Liver (tissue), 9 donors: ENCODE results near the gene MIDN. TPM values are rescaled to one million over a fixed set of nuclear protein-coding genes. Genes with fewer than 3 reads are reported as not detected.

Source experiments
- DNase-seq: peaks from one replicate; pipeline ENCODE4 v3.0.0-alpha.2; 2017; ENCODE audit warnings: low spot score
- H3K27ac ChIP-seq, 2 donors: one replicate each; pipeline ENCODE4 v1.7.0; 2013; ENCODE audit warnings: inconsistent platforms in 2 of 2, low read length in 2 of 2, control low read depth in 1 of 2, low read depth in 1 of 2, mild to moderate bottlenecking in 1 of 2
- H3K27me3 ChIP-seq, 4 donors: one replicate each; pipeline versions ENCODE4 v1.6.1 to v1.7.0; 2013; ENCODE audit warnings: low read length in 3 of 4, inconsistent platforms in 1 of 4, mild to moderate bottlenecking in 1 of 4, moderate library complexity in 1 of 4; ENCODE audit not compliant: control insufficient read depth in 4 of 4, insufficient read depth in 4 of 4
- H3K36me3 ChIP-seq, 4 donors: one replicate each; pipeline versions ENCODE4 v1.6.1 to v1.7.0; 2013; ENCODE audit warnings: low read length in 3 of 4, mild to moderate bottlenecking in 3 of 4, low read depth in 1 of 4, moderate library complexity in 1 of 4; ENCODE audit not compliant: control insufficient read depth in 4 of 4, insufficient read depth in 3 of 4
- H3K4me1 ChIP-seq, 4 donors: one replicate each; pipeline versions ENCODE4 v1.6.1 to v1.7.0; 2013; ENCODE audit warnings: low read length in 3 of 4, mild to moderate bottlenecking in 3 of 4, moderate library complexity in 1 of 4; ENCODE audit not compliant: control insufficient read depth in 4 of 4, insufficient read depth in 4 of 4
- H3K4me3 ChIP-seq, 3 donors: one replicate each; pipeline versions ENCODE4 v1.6.1 to v1.7.0; 2013; ENCODE audit warnings: low read length in 3 of 3, control low read depth in 1 of 3, low read depth in 1 of 3, mild to moderate bottlenecking in 1 of 3
- H3K9ac ChIP-seq, 2 donors: one replicate each; pipeline ENCODE4 v1.7.0; 2013; ENCODE audit warnings: low read length in 2 of 2, mild to moderate bottlenecking in 2 of 2, moderate library complexity in 2 of 2, control low read depth in 1 of 2, low read depth in 1 of 2
- H3K9me3 ChIP-seq, 4 donors: one replicate each; pipeline versions ENCODE4 v1.6.1 to v1.7.0; 2013; ENCODE audit warnings: low read length in 3 of 4; ENCODE audit not compliant: control insufficient read depth in 4 of 4
- ATF3 ChIP-seq: IDR thresholded peaks from 2 replicates; pipeline ENCODE4 v1.6.1; 2016; ENCODE audit warnings: antibody characterized with exemption
- CTCF ChIP-seq: fragments of 150-350 bp; IDR thresholded peaks from 2 replicates; pipeline ENCODE4 v1.5.1; 2017; ENCODE audit warnings: improper control_type of control experiment, low read depth, low read length; ENCODE audit not compliant: missing input control
- EGR1 ChIP-seq, 2 donors: IDR thresholded peaks; 2 replicates each; pipeline ENCODE4 v1.6.1; 2016 to 2018; ENCODE audit warnings: antibody characterized with exemption in 2 of 2, low read depth in 2 of 2
- FOXA1 ChIP-seq: IDR thresholded peaks from 2 replicates; pipeline ENCODE4 v1.6.1; 2016; ENCODE audit warnings: antibody characterized with exemption
- FOXA2 ChIP-seq: IDR thresholded peaks from 2 replicates; pipeline ENCODE4 v1.6.1; 2016; ENCODE audit warnings: antibody characterized with exemption
- GABPA ChIP-seq, 2 donors: IDR thresholded peaks in 1 of 2; conservative IDR thresholded peaks in 1 of 2; 2 replicates each; pipeline ENCODE4 v1.6.1; 2016; ENCODE audit warnings: antibody characterized with exemption in 2 of 2, mild to moderate bottlenecking in 1 of 2, moderate library complexity in 1 of 2
- HNF4A ChIP-seq, 2 donors: conservative IDR thresholded peaks; 2 replicates each; pipeline ENCODE4 v1.6.1; 2016; ENCODE audit warnings: antibody characterized with exemption in 2 of 2, mild to moderate bottlenecking in 2 of 2
- HNF4G ChIP-seq: IDR thresholded peaks from 2 replicates; pipeline ENCODE4 v1.6.1; 2016; ENCODE audit warnings: antibody characterized with exemption
- JUND ChIP-seq, 2 donors: IDR thresholded peaks; 2 replicates each; pipeline ENCODE4 v1.6.1; 2016; ENCODE audit warnings: antibody characterized with exemption in 2 of 2
- RAD21 ChIP-seq, 2 donors: IDR thresholded peaks; 2 replicates each; pipeline ENCODE4 v1.6.1; 2016; ENCODE audit warnings: antibody characterized with exemption in 2 of 2, mild to moderate bottlenecking in 2 of 2
- REST ChIP-seq: IDR thresholded peaks from 2 replicates; pipeline ENCODE4 v1.6.1; 2016; ENCODE audit warnings: antibody characterized with exemption, mild to moderate bottlenecking
- RXRA ChIP-seq, 2 donors: IDR thresholded peaks; 2 replicates each; pipeline ENCODE4 v1.6.1; 2017 to 2018; ENCODE audit warnings: antibody characterized with exemption in 2 of 2, mild to moderate bottlenecking in 1 of 2
- SP1 ChIP-seq: IDR thresholded peaks from 2 replicates; pipeline ENCODE4 v1.6.1; 2018; ENCODE audit warnings: antibody characterized with exemption, mild to moderate bottlenecking
- TAF1 ChIP-seq: conservative IDR thresholded peaks from 2 replicates; pipeline ENCODE4 v1.6.1; 2016; ENCODE audit warnings: antibody characterized with exemption, mild to moderate bottlenecking
- YY1 ChIP-seq: IDR thresholded peaks from 2 replicates; pipeline ENCODE4 v1.6.1; 2016; ENCODE audit warnings: antibody characterized with exemption, mild to moderate bottlenecking
- WGBS: extraction: QIAGEN DNeasy Blood & Tissue Kit; methylation state at CpG from one replicate; pipeline ENCODE4 v1.1.7; 2013; 5-methylcytosine and 5-hydroxymethylcytosine counted together
- polyA plus RNA-seq, 2 donors: library from polyadenylated mRNA; stranded (reverse) in 1 of 2; unstranded in 1 of 2; fragments of 200-250 nt in 1 of 2; fragments of >200 nt in 1 of 2; fragmentation: Nextera tagmentation in 1 of 2; extraction: Ambion mirVana in 1 of 2; gene quantifications; one replicate each; pipeline versions ENCODE4 v1.2.1 to v1.2.3, GENCODE V29; 2013 to 2015
- total RNA-seq, 2 donors: library from RNA; depleted of rRNA; stranded (reverse); fragments of >200 nt; gene quantifications; one replicate each; pipeline ENCODE4 v1.2.3, GENCODE V29; 2014
- TF ChIP-seq, protein P1 (sequence below): IDR thresholded peaks from 2 replicates; pipeline ENCODE4 v1.6.1; 2016; ENCODE audit warnings: antibody characterized with exemption
- TF ChIP-seq, protein P2 (sequence below): IDR thresholded peaks from 2 replicates; pipeline ENCODE4 v1.6.1; 2016; ENCODE audit warnings: antibody characterized with exemption
- donor health status: healthy.
- donor health status: healthy.
- donor health status: healthy.
- donor health status: healthy.
- donor health status: healthy.

The MIDN gene
- total and polyA plus RNA-seq, 4 donors, result 2.9 to 22.9 (median 11.8) TPM

DNA sequence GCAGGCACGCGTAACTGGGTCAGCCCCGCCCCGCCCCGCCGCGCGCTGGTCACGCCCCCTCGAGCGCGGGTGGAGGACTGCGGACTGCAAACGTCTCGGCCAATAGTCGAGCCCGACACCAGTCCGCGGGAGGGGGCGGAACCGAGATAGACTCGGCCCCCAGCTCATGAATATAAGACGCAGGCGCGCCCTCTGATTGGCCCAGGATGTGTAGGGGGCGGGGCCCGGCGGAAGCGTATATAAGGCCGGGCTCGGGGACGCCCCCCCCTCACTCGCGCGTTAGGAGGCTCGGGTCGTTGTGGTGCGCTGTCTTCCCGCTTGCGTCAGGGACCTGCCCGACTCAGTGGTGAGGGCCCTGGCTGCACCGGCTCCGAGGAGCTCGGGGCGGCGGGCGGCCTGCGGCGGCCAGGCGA is 20.7 kb downstream of the MIDN start, which contains the start of gene CIRBP:
TSS of gene CIRBP (plus strand) at position 268 of the 413 bp plus-strand sequence. CDS start 1,602 bp downstream, outside the sequence.
- Histone ChIP-seq H3K27me3 (no peaks in the 10 kb centered on the region), H3K36me3 (peaks cover 16 to 23% (median 17%) of the 10 kb centered on the region in 4 donors), H3K27ac (peak within 1 kb of the TSS; percentile 90 to 91), H3K9me3 (no peaks in the 10 kb centered on the region), H3K9ac (peak within 1 kb of the TSS; percentile 78 to 86), H3K4me3 (peak within 1 kb of the TSS; percentile 77 to 90 (median 86)), H3K4me1 (peaks cover 36 to 79% (median 68%) of the 10 kb centered on the region in 4 donors)
- DNase-seq, result peak; percentile 99
- WGBS, result under 1% methylated on average over 50 of the region's 50 CpGs
- TF ChIP-seq SP1, result peak; percentile 92
- peak; percentile 94 for TF ChIP-seq REST
- TF ChIP-seq FOXA2, result no peak
- TF ChIP-seq HNF4A (conservative IDR thresholded peaks at IDR 0.05), result peak; percentile 34 to 40
- TF ChIP-seq EGR1 (IDR thresholded peaks at IDR 0.05; ENCODE audit: low read depth in 2 of 2), result peak; percentile 25 to 39
- no peak for TF ChIP-seq RAD21 (IDR thresholded peaks at IDR 0.05)
- TF ChIP-seq, protein P1, sequence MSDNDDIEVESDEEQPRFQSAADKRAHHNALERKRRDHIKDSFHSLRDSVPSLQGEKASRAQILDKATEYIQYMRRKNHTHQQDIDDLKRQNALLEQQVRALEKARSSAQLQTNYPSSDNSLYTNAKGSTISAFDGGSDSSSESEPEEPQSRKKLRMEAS, result no peak
- TF ChIP-seq GABPA (IDR thresholded peaks at IDR 0.05 in 1 of 2, conservative IDR thresholded peaks at IDR 0.05 in 1 of 2), result peak in 1 of 2 donors; percentile 30
- TF ChIP-seq RXRA (IDR thresholded peaks at IDR 0.05), result no peak
- no peak for TF ChIP-seq CTCF
- TF ChIP-seq YY1, result no peak
- peak; percentile 95 for TF ChIP-seq TAF1
- TF ChIP-seq FOXA1, result no peak
- TF ChIP-seq HNF4G, result no peak
- TF ChIP-seq JUND (IDR thresholded peaks at IDR 0.05), result no peak

DNA sequence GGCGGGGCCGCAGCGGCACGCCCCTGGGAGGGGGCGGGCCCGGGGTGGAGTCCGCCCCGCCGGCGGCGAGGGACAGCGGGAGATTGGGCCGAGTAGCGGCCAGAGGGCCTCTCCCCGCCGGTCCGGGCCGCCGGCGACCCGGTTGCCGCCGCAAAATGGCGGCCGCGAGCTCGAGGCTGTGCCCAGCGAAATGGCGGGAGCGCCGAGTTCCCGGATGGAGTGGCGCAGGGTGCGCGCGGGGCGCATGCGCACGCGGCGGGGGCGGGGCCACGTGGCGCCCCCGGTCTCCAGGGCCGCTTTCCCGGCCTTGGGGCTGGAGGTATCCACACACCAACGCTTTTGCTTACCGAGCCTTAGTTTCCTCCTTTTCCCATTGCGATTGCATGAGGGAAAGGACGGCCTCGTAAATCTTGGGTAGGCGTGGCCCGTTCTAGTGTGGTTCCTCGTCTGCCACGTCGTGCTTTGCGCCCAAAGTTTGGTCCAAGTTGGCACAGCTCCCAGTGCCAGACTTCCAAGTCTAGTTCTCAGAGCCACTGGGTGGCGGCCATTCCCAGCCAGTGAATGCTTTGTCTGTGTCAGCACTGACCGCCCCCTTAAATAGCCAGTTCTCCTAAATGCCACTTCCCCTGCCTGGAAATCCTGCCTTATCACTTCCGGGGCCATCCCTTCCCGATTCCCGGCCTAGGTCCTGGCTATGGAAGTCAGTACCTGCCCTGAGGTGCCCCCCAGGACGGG is 21.3 kb downstream of the MIDN start:
- no peaks in the 10 kb centered on the region for H3K27me3 ChIP-seq
- no peaks in the 10 kb centered on the region for H3K9me3 ChIP-seq
- H3K36me3 ChIP-seq, result peaks cover 17 to 28% (median 21%) of the 10 kb centered on the region in 4 donors
- peak; percentile 86 for DNase-seq
- peaks cover 40 to 85% (median 73%) of the 10 kb centered on the region in 4 donors for H3K4me1 ChIP-seq
- WGBS, result under 1% methylated on average over 64 of the region's 64 CpGs
- H3K27ac ChIP-seq, result peak overlapping the region; percentile 90 to 91
- H3K4me3 ChIP-seq, result peak overlapping the region; percentile 77 to 90 (median 86)
- H3K9ac ChIP-seq, result peak overlapping the region; percentile 78 to 86
- TF ChIP-seq REST (peak; percentile 29), RAD21 (IDR thresholded peaks at IDR 0.05) (peak in 1 of 2 donors; percentile 44), FOXA2 (no peak), ATF3 (no peak), GABPA (IDR thresholded peaks at IDR 0.05 in 1 of 2, conservative IDR thresholded peaks at IDR 0.05 in 1 of 2) (peak in 1 of 2 donors; percentile 75), FOXA1 (no peak), SP1 (peak; percentile 62), TAF1 (no peak), RXRA (IDR thresholded peaks at IDR 0.05) (peak in 1 of 2 donors; percentile 38), EGR1 (IDR thresholded peaks at IDR 0.05; ENCODE audit: low read depth in 2 of 2) (peak in 1 of 2 donors; percentile 57), HNF4G (no peak), YY1 (peak; percentile 87)
- TF ChIP-seq, protein P2, sequence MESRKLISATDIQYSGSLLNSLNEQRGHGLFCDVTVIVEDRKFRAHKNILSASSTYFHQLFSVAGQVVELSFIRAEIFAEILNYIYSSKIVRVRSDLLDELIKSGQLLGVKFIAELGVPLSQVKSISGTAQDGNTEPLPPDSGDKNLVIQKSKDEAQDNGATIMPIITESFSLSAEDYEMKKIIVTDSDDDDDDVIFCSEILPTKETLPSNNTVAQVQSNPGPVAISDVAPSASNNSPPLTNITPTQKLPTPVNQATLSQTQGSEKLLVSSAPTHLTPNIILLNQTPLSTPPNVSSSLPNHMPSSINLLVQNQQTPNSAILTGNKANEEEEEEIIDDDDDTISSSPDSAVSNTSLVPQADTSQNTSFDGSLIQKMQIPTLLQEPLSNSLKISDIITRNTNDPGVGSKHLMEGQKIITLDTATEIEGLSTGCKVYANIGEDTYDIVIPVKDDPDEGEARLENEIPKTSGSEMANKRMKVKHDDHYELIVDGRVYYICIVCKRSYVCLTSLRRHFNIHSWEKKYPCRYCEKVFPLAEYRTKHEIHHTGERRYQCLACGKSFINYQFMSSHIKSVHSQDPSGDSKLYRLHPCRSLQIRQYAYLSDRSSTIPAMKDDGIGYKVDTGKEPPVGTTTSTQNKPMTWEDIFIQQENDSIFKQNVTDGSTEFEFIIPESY, result no peak
